GM19324 (cell line): ENCODE data around the gene MACROD1.

ENCODE experiments used
- ATAC-seq: cut with Tn5 transposase; IDR thresholded peaks from one replicate; pipeline ENCODE4 v1.9.1; 2021; ENCODE audit warnings: mild to moderate bottlenecking, moderate library complexity; ENCODE audit not compliant: unreplicated experiment, low FRiP score

MACROD1 gene

DNA sequence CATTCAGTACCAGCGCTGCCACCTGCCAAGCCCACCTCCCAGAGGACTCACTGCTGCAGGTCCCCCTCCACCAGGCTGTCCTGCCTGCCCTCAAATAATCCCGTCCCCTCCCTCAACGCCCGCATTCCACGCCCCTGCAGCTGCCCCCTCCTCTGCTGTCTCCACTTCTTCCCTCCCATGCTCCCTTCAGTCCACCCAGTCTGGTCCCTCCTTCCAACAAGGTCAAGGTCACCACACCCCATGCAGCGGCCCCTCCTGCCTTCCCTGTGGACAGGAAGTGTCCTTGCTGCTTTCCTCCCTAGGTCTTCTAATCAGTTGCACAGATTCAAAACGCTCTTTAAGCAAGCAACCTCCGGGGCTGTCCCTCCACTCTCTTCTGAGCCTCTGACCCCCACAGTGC, 12.1 kb downstream of the MACROD1 start:
- no peak for ATAC-seq

- no peak for ATAC-seq
Measured at GRCh38 chr11:64152841-64153691, 12.8 kb downstream of the MACROD1 start.

DNA sequence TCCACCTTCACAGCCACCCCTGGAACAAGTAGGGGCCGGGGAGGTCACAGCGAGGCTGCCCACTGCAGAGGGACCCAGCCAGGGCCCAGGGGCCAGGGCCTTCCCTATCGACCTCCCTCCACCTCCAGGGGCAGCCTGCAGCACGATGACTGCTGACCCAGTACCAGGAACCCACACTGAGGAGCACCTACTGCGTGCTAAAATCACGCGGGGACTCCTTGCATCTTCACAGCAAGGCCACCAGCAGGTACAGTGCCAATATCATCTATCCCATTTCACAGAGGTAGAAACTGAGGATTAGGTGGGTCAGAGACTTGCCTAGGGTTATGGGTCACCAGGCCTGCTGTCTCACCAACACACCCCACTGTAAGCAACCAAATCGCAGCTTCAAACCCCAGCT, 14.6 kb downstream of the MACROD1 start:
- no peak for ATAC-seq

DNA sequence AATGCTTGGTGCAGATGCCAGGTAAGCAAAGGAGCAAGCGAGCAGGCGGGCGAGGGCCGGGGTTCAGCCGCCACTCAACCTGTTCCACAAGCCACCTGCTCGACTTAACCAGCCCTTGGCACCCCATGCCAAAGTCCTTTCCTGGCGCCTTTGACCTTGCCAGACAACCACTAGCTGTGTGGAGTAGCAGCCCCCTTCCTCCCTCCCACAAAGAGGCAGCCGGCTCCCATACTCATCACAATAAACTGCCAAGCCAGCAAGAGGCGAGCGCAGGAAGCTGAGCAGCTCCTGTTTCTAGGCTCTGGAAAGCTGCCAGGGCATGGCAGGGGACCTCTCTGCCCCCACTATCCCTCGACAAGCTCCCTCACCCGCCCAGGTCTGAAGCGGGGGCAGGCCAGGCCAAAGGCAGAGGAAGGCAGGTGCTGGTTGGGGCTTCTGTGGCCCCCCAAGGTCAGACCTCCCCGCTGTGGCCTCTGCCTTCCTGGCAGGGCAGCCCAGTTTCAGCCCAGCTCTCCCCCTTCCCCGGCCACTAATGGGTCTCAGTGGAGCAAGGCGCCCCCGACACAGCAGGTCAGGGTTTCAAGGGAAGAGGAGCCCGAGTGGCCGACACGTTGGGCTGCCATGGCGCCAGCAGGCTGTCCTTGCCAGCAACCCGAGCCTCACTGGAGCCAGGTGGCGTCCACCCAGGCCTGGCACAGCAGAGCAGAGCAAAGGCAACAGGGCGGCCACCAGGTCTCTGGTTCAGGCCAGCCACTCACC, 15.3 kb downstream of the MACROD1 start:
- no peak for ATAC-seq

DNA sequence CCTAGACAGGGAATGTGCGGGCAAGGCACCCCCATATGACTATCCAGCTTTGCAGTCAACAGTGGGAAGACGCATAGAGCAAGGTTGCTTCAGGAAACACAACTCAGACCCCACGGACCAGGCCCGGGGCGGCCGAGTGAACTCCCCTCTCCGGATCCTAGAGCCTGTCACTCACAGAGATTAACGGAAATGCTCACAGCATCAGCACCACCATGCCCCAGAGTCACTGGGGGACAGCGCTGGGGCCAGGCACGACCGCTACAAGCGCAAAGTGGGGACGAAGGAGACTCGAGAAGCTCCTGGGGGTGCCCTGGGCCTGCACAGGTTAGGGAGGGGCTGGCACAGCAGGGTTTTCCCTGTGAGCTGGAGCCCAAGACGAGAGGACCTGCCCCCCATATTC, 15.9 kb downstream of the MACROD1 start:
- no peak for ATAC-seq

DNA sequence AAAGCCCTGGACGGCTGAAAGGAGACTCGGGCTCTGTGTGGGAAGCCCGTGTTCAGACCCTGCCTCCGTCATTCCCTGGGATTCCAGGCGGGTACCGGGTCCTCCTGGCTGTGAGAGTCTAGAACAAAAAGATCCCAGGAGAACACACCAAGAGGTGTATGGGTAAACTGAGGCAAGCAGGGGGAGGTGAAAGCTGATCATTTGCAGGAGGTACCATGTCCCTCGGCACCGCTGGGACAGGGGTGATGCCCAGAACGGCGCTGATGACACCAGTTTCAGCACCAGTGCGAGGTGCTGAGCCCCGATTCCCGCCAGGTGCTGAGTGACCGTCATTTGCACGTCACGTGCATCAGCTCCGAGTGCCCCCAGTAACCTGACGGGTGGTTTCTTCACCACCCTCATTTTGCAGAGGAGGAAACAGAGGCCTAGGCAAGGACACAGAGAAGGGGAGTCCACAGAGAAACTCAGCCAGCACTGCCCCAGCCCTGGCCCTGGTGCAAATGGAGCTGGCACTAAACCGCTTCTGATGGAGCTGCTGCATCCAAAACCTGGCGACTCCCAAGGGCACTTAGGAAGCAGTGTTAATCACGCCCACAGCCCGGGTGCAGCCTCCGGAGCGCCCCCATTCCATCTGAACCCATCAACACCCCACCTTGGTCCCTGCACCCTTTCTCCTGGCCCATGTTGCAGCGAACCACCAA, 16.8 kb downstream of the MACROD1 start:
- no peak for ATAC-seq

DNA sequence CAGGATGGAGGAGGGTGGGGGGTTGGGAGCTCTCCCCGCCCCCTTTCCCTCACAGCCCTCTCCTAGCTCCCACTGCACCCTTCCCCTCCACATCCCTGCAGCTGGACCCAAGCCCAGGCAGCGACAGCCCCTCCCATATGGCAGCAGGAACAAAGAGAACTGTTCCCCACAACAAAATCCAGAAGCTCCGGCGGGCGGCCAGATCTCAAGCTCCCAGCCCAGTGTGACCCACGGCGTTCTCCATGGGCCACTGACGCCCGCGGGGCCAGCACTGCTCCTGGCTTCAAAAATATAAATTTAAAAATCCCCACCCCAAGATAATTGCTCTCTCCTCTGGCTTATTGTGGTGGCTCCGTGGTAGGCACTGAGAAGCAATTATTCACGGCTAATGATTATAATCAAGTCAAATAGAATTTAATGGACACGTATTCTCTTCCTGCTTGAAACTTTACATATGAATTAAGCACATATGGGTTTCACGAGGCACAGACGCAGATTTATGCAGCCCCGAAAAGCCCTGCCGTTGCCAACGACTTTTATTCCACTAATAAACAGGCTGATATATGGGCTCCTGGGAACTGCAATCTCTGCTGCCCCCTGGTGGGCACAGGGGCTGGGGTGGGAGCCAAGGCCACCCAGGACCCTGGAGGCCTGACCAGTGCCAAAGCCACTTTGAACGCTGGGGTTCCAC, 17.5 kb downstream of the MACROD1 start:
- ATAC-seq = no peak

GRCh38 chr11:64146036-64146955, 19.6 kb downstream of the MACROD1 start:
- no peak for ATAC-seq

DNA sequence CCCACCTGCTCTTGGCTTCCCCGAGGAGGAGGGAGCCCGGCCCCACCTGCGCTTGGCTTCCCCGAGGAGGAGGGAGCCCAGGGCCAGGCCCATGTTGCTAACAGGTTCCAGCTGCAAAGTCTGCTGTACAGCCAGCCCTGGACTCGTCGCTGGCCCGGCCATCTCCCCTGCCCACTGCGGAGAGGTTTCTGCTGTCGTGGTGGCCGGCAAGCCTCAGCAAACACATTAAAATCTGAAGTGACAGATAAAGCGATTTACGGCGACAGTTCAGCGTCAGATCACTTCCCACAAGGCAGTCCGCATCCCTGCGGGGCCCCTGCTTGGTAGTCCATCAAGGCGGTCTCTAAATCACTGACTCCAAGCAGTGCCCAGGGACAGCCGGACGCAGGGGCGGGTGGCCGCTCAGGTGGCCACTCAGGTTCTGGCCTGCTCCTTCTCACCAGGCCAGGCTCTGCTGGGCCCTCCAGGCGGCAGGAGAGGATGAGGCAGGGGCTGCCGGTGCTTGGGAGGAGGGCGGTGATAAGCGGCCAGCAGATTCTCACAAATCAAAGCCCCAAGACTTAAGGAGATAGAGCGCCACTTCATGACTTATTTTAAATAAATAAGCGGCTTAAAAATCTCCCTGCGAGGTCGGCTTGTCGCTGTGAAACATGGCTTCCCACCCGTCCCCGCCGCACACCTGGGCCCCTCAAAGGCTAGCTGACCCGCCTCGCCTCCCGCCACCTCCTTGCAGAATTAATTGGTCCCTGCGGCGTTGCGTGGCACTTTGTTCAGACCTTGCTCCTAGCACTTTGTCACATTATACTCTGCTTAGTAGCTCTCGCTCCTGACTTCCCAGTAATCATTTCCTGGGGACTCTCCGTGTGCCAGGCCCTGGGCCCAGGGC, 21.1 kb downstream of the MACROD1 start:
- ATAC-seq = no peak

GRCh38 chr11:64141081-64141783, 24.7 kb downstream of the MACROD1 start:
- no peak for ATAC-seq

- no peak for ATAC-seq
Measured at GRCh38 chr11:64140082-64140481, 25.8 kb downstream of the MACROD1 start.

DNA sequence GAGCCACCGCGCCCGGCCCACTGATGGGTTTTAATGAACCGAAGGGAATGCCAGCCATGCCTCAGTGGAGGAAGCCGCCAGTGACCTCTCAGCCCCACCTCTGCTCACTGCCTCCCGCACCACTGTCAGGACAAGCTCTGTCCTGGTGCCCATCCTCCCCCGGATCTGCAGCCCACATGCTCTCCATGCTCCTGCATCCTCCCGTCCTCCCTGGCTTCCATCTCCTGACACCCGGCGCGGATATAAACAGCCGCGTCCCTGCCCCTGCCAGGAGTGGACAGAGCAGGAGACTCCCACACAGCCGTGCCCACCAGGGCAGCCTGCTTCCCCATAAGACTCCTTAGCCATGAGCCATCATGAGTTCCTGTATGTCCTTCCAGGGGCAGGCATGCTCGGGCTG, 26.9 kb downstream of the MACROD1 start:
- no peak for ATAC-seq

DNA sequence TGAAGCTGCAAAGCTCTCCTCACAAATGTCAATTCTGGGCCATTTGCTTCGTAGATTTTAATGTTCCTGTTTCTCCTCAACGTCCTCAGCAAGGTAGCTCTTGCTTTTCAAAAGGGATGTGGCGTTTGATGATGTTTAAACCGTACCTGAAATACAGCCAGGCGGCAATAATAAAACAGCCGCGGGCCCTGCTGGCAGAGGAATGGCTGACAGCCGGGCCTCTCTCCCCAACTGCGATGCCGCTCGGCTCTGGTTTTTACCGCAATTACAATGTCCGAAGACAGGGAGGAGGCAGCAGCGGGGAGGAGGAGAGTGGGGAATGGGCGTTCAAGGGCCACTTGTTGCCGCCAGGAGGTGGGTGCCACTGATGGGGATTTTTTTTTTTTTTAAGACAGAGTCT, 27.5 kb downstream of the MACROD1 start:
- ATAC-seq = no peak

DNA sequence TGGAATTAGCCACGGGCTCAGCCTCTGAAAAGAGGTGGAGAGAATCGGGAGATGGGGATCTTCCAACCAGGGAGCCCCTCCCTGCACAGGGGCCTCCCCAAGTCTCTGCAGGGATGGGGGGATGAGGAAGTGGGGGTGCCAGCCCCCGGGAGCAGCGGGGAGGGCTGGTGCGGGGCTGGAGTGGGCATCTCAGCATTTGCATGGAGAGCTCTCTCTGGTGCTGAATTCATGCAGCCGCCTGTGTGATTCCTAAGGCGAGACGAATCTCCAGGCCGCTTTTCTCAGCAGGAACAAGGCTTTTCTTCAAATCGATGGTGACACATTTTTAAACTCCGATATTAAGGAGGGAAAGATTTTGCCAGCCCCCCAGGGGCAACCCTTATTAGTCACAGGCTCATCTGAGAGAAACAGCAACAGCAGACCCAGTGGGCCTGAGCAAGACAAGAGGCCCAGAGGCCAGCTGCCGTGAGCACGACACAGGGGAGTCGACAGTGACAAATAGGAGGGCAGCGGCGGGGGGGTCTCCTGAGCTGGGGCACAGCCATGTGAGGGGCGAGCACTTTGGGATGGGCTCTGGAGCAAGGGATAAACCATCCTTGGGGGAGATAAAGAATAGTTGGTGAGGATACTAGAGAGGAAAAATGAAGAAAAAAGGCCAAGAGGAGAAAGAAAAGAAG, 29.0 kb downstream of the MACROD1 start:
- ATAC-seq = no peak

DNA sequence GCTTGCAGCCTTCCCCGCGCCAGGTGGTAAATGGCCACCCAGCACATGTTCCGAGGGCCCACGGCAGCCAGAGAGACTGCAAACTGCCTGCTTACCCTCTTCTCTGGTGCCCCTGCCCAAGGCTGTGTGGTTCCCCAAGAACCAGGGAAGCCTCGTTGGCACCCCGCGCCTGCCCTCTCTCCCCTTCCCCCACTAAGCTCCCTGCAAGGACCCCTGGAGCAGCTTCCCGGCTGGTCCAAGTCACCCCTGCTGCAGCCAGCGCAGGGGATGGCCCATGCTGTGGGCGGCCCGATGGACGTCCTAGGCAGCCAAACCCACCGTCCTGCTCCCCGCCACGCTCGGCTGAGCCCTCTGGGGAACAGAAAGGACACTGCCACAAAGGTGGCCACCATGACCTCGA, 30.2 kb downstream of the MACROD1 start:
- no peak for ATAC-seq

DNA sequence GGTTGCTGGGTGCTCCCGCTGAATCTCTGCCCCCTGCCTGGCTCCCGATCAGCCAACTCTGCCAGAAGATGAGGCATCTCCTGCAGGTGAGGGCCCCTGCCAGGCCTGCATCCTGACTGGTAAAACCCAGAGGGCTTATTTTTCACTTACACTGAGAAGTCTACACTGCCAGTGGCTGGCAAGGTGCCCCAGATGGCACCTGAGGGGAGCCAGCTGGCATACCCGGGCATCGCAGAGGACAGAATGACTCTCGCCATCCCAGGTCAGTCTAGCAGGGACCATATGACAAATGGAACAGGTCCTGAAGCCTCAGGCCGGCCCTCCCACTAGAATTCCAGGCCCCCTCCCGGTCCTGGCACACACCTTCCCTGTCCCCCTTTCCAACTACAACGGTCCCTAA, 30.9 kb downstream of the MACROD1 start:
- ATAC-seq = no peak

GRCh38 chr11:64132982-64133705, 32.8 kb downstream of the MACROD1 start:
- no peak for ATAC-seq
